Measurements from ENCODE around the gene TNN. TPM values are rescaled to one million over a fixed set of nuclear protein-coding genes. Genes with fewer than 3 reads are reported as not detected.
A peak's percentile ranks its signal among the peaks of the same experiment; 100 is the strongest.

TNN gene
- total RNA-seq, 2 experiments from 2014 or later: not detected

GRCh38 chr1:175195798-175196197, 128.2 kb downstream of the TNN start:
- Mint-ChIP-seq H3K9me3 (ENCODE audit: insufficient read depth) (no peaks in the 10 kb centered on the region), H3K4me1 (ENCODE audit: low read depth) (peaks cover 39% of the 10 kb centered on the region), H3K27me3 (ENCODE audit: low read depth) (peaks cover 13% of the 10 kb centered on the region), H3K36me3 (ENCODE audit: low read depth) (peaks cover 13% of the 10 kb centered on the region), H3K4me3 (no peak overlapping the region), H3K27ac (no peak overlapping the region)
- ChIA-PET CTCF (interaction anchor here (0.7 to 1.4 kb wide), 4 partner anchors 9 to 123 kb away, joined by 3 to 7 read pairs (median 5); no protein-coding TSS in a partner anchor), POLR2A (interaction anchor here (2.7 kb wide), 1 partner anchor 13 kb away, joined by 10 read pairs; no protein-coding TSS in a partner anchor)
- DNase-seq (no peak), ATAC-seq (no peak)

GRCh38 chr1:175197531-175197930, 129.9 kb downstream of the TNN start:
- Mint-ChIP-seq H3K4me1 (ENCODE audit: low read depth) (peaks cover 34% of the 10 kb centered on the region), H3K27ac (peak overlapping the region; percentile 37), H3K36me3 (ENCODE audit: low read depth) (no peaks in the 10 kb centered on the region), H3K27me3 (ENCODE audit: low read depth) (peaks cover 13% of the 10 kb centered on the region), H3K9me3 (ENCODE audit: insufficient read depth) (no peaks in the 10 kb centered on the region), H3K4me3 (no peak overlapping the region)
- CTCF ChIA-PET: interaction anchor here (1.4 kb wide), 1 partner anchor 12 kb away, joined by 5 read pairs; no protein-coding TSS in a partner anchor
- ATAC-seq (no peak), DNase-seq (no peak)
- POLR2A ChIA-PET: no interaction called here

Other genes starting within 250 kb of the TNN start
- 100 to 1,000 TPM; 209 to 215 TPM for gene CACYBP, start 67.9 kb upstream of the TNN start, total RNA-seq
- gene MRPS14, start 44.4 kb upstream of the TNN start, total RNA-seq: 10 to 100 TPM; 30.2 to 33.7 TPM
- 10 to 100 TPM; 50.8 to 51.0 TPM for gene KIAA0040, start 124.9 kb downstream of the TNN start, total RNA-seq

All from activated CD8-positive, alpha-beta T cell treated with anti-CD3 and anti-CD28 coated beads, Interleukin-2, amount 10 ng/mL, durations not matched to agents 7 days and 5 days (primary cell).